ENCODE data around the gene GEMIN5.

DNA sequence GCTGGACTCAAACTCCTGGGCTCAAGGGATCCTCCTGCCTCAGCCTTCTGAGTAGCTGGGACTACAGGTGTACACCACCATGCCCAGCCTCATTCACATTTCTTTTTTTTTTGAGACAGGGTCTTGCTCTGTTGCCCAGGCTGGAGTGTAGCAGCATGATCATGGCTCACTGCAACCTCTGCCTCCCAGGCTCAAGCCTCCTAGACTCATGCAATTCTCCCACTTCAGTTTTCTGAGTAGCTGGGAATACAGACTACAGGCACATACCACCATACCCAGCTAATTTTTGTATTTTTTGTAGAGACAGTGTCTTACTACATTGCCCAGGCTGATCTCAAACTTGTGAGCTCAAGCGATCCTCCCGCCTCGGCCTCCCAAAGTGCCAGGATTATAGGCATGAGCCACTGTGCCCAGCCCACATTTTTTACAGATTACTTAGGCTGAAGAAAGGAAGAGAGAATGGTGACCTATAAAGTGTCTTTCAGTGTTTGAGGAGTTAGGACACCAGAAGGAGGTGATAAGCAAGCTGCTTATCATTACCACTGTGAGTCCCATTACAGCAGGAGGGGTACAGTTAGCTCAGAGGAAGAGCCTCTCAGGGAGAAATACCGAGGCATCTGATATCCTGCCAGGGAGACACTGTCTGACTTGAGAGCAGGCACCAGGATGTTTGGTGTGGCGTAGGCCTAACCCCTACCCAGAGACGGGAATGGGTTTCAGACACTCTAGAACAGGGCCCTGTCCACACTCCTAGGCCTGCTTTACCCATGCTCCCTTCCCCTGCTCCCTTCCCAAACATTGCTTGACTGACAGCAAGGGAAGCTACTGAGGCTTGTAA is 97.4 kb downstream of the GEMIN5 start:
- TF ChIP-seq, protein P1, sequence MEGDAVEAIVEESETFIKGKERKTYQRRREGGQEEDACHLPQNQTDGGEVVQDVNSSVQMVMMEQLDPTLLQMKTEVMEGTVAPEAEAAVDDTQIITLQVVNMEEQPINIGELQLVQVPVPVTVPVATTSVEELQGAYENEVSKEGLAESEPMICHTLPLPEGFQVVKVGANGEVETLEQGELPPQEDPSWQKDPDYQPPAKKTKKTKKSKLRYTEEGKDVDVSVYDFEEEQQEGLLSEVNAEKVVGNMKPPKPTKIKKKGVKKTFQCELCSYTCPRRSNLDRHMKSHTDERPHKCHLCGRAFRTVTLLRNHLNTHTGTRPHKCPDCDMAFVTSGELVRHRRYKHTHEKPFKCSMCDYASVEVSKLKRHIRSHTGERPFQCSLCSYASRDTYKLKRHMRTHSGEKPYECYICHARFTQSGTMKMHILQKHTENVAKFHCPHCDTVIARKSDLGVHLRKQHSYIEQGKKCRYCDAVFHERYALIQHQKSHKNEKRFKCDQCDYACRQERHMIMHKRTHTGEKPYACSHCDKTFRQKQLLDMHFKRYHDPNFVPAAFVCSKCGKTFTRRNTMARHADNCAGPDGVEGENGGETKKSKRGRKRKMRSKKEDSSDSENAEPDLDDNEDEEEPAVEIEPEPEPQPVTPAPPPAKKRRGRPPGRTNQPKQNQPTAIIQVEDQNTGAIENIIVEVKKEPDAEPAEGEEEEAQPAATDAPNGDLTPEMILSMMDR (IDR thresholded peaks at IDR 0.05) = no peak
- TF ChIP-seq POLR2A (IDR thresholded peaks at IDR 0.05) = no peak

All from right lobe of liver (tissue), 4 donors.